Testis (tissue), 2 donors: Measurements from ENCODE around the gene KRT28.

Source experiments
- POLR2A ChIP-seq: fragments of 450-650 bp; IDR thresholded peaks from one replicate; pipeline ENCODE4 v1.6.1; 2017; ENCODE audit warnings: antibody characterized with exemption, mild to moderate bottlenecking, moderate library complexity
- TF ChIP-seq, protein P1 (sequence below), 3 experiments: fragments of 450-650 bp in 2 of 3; fragments of 200-600 bp in 1 of 3; sonication (generic) in 1 of 3; IDR thresholded peaks; one replicate each; pipeline ENCODE4 v1.5.1; 2016 to 2019; ENCODE audit warnings: antibody characterized with exemption in 3 of 3, mild to moderate bottlenecking in 2 of 3, moderate library complexity in 1 of 3

DNA sequence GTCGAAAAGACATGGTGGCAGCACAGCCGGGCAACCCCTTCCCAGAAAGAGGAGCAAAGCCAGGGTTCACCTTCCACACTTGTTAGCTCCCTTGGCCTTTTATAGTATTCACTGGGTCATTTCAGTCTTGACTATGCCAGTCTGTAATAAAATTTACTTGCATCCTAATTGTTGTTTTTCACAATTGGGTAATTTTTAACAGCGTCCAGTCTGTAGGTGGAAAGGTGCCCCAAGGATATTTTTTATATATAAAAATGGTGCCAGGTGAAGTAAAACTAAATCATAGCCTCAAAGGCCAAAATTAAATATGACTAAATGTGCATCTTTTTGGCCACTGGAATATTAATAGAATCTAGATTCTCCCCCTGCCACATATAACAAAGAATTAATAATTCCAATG lies 27.7 kb downstream of the KRT28 start, which contains the start of gene KRT26:
- no peak for TF ChIP-seq POLR2A
- TF ChIP-seq, protein P1, sequence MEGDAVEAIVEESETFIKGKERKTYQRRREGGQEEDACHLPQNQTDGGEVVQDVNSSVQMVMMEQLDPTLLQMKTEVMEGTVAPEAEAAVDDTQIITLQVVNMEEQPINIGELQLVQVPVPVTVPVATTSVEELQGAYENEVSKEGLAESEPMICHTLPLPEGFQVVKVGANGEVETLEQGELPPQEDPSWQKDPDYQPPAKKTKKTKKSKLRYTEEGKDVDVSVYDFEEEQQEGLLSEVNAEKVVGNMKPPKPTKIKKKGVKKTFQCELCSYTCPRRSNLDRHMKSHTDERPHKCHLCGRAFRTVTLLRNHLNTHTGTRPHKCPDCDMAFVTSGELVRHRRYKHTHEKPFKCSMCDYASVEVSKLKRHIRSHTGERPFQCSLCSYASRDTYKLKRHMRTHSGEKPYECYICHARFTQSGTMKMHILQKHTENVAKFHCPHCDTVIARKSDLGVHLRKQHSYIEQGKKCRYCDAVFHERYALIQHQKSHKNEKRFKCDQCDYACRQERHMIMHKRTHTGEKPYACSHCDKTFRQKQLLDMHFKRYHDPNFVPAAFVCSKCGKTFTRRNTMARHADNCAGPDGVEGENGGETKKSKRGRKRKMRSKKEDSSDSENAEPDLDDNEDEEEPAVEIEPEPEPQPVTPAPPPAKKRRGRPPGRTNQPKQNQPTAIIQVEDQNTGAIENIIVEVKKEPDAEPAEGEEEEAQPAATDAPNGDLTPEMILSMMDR (IDR thresholded peaks at IDR 0.05): no peak
